Measurements from ENCODE around the gene CRYL1.

DNA sequence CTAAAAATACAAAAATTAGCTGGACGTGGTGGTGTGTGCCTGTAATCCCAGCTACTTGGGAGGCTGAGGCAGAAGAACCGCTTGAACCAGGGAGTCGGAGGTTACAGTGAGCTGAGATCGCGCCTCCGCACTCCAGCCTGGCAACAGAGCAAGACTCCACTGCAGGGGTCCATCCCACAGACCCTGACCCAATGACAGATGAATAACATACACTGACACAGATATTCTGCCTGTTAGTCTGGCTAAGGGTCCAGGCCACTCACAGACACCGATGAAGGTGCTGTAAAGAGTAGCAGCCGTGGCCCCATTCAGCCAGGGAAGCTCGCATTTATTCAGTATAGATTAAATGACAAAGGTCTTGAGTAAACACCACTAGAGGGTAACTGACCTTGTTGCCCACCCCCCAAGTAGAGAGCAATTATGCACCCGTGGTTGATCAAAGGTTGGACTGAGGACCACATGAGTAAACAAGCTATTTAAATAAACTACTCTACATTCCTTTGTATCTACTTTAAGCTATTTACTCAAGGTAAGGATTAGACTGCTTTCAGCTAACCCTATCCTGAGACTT lies 8.5 kb upstream of the CRYL1 start:
- TF ChIP-seq REST (IDR thresholded peaks at IDR 0.05; ENCODE audit: low read depth) = no peak
- no peak for TF ChIP-seq EP300 (IDR thresholded peaks at IDR 0.05; ENCODE audit: borderline replicate concordance)
- TF ChIP-seq TAF1 (IDR thresholded peaks at IDR 0.05; ENCODE audit: low read depth) = no peak
- TF ChIP-seq YY1 (IDR thresholded peaks at IDR 0.05; ENCODE audit: low read depth) = no peak
- TF ChIP-seq NFIC (IDR thresholded peaks at IDR 0.05) = no peak
- no peak for TF ChIP-seq RAD21 (IDR thresholded peaks at IDR 0.05; ENCODE audit: low read depth)
- TF ChIP-seq TEAD4 (IDR thresholded peaks at IDR 0.05) = no peak
- no peak for TF ChIP-seq EGR1 (IDR thresholded peaks at IDR 0.05)
- TF ChIP-seq, protein P1, sequence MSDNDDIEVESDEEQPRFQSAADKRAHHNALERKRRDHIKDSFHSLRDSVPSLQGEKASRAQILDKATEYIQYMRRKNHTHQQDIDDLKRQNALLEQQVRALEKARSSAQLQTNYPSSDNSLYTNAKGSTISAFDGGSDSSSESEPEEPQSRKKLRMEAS (IDR thresholded peaks at IDR 0.05) = no peak
- TF ChIP-seq CEBPB (IDR thresholded peaks at IDR 0.05) = no peak
- no peak for TF ChIP-seq CREB1 (IDR thresholded peaks at IDR 0.05; ENCODE audit: low read depth)
- TF ChIP-seq ZBTB7A (IDR thresholded peaks at IDR 0.05; ENCODE audit: low read depth) = no peak
- TF ChIP-seq USF1 (IDR thresholded peaks at IDR 0.05) = no peak
- TF ChIP-seq FOXM1 (IDR thresholded peaks at IDR 0.05; ENCODE audit: borderline replicate concordance, low read depth) = no peak
